ENCODE results near the gene DCTPP1. TPM values are rescaled to one million over a fixed set of nuclear protein-coding genes. Genes with fewer than 3 reads are reported as not detected.

Gene DCTPP1
- total and polyA plus RNA-seq, 9 of the 15 experiments (the other 6 are each of a cell fraction or from before 2014, with no cell fraction given), result 45.0 to 132 (median 80.6) TPM

DNA sequence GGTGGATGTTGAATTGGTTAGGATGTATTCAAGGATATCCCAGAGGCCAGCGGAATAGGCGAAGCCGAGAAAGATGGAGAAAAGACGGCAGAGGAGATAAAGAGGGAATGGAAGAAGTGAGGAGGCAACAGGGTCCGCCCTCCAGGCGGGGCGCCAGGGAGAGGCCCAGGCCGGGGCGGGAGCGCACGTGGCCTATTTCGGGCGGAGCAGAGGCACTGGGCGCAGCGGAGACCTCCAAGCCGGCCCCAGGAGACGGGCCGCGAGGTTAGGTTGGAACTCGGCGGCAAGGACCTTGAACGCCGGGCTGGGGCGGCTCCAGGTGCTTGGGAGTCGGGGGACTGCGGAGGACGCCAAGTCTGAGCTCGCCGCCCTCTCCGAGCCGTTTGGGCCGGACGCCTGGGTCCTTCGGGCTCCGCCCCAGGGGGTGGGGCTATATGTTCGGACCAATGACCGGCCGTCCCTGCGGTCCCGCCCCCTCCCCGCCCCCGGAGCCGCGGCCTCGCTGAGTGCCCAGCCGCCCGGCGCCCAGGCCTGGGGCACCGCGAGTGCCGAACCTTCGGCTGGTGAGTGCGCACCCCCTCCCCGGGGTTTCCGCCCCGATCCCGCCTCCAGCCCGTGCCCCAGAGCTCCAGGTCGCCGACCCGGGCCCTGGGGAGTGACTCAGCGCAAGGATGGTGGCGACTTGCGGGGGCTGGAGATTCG lies 22.6 kb downstream of the DCTPP1 start, which contains the start of gene ZNF771 (continued):
- TF ChIP-seq, protein P1, sequence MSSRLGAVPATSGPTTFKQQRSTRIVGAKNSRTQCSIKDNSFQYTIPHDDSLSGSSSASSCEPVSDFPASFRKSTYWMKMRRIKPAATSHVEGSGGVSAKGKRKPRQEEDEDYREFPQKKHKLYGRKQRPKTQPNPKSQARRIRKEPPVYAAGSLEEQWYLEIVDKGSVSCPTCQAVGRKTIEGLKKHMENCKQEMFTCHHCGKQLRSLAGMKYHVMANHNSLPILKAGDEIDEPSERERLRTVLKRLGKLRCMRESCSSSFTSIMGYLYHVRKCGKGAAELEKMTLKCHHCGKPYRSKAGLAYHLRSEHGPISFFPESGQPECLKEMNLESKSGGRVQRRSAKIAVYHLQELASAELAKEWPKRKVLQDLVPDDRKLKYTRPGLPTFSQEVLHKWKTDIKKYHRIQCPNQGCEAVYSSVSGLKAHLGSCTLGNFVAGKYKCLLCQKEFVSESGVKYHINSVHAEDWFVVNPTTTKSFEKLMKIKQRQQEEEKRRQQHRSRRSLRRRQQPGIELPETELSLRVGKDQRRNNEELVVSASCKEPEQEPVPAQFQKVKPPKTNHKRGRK (tag; IDR thresholded peaks at IDR 0.05), result no peak
- TF ChIP-seq, protein P2, sequence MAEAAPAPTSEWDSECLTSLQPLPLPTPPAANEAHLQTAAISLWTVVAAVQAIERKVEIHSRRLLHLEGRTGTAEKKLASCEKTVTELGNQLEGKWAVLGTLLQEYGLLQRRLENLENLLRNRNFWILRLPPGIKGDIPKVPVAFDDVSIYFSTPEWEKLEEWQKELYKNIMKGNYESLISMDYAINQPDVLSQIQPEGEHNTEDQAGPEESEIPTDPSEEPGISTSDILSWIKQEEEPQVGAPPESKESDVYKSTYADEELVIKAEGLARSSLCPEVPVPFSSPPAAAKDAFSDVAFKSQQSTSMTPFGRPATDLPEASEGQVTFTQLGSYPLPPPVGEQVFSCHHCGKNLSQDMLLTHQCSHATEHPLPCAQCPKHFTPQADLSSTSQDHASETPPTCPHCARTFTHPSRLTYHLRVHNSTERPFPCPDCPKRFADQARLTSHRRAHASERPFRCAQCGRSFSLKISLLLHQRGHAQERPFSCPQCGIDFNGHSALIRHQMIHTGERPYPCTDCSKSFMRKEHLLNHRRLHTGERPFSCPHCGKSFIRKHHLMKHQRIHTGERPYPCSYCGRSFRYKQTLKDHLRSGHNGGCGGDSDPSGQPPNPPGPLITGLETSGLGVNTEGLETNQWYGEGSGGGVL (CRISPR knock-in tag; IDR thresholded peaks at IDR 0.05), result no peak
- TF ChIP-seq ZNF311 (CRISPR knock-in tag; IDR thresholded peaks at IDR 0.05) (no peak), ESRRA (IDR thresholded peaks at IDR 0.05; ENCODE audit: borderline replicate concordance, low read depth) (no peak), ZFX (CRISPR knock-in tag; IDR thresholded peaks at IDR 0.05) (peak; percentile 97), CAMTA2 (CRISPR knock-in tag; conservative IDR thresholded peaks at IDR 0.05) (no peak), SAP30 (IDR thresholded peaks at IDR 0.05; ENCODE audit: borderline replicate concordance, insufficient read depth, low read depth, low read length, poor library complexity, severe bottlenecking) (peak; percentile 95), HNRNPH1 (optimal IDR thresholded peaks at IDR 0.05; ENCODE audit: low read depth, low read length) (no peak), CHD2 (IDR thresholded peaks at IDR 0.05; ENCODE audit: low read depth, low read length) (no peak)
- TF ChIP-seq, protein P3, sequence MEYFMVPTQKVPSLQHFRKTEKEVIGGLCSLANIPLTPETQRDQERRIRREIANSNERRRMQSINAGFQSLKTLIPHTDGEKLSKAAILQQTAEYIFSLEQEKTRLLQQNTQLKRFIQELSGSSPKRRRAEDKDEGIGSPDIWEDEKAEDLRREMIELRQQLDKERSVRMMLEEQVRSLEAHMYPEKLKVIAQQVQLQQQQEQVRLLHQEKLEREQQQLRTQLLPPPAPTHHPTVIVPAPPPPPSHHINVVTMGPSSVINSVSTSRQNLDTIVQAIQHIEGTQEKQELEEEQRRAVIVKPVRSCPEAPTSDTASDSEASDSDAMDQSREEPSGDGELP (CRISPR knock-in tag; IDR thresholded peaks at IDR 0.05; ENCODE audit: borderline replicate concordance), result peak; percentile 83
- TF ChIP-seq, protein P4, sequence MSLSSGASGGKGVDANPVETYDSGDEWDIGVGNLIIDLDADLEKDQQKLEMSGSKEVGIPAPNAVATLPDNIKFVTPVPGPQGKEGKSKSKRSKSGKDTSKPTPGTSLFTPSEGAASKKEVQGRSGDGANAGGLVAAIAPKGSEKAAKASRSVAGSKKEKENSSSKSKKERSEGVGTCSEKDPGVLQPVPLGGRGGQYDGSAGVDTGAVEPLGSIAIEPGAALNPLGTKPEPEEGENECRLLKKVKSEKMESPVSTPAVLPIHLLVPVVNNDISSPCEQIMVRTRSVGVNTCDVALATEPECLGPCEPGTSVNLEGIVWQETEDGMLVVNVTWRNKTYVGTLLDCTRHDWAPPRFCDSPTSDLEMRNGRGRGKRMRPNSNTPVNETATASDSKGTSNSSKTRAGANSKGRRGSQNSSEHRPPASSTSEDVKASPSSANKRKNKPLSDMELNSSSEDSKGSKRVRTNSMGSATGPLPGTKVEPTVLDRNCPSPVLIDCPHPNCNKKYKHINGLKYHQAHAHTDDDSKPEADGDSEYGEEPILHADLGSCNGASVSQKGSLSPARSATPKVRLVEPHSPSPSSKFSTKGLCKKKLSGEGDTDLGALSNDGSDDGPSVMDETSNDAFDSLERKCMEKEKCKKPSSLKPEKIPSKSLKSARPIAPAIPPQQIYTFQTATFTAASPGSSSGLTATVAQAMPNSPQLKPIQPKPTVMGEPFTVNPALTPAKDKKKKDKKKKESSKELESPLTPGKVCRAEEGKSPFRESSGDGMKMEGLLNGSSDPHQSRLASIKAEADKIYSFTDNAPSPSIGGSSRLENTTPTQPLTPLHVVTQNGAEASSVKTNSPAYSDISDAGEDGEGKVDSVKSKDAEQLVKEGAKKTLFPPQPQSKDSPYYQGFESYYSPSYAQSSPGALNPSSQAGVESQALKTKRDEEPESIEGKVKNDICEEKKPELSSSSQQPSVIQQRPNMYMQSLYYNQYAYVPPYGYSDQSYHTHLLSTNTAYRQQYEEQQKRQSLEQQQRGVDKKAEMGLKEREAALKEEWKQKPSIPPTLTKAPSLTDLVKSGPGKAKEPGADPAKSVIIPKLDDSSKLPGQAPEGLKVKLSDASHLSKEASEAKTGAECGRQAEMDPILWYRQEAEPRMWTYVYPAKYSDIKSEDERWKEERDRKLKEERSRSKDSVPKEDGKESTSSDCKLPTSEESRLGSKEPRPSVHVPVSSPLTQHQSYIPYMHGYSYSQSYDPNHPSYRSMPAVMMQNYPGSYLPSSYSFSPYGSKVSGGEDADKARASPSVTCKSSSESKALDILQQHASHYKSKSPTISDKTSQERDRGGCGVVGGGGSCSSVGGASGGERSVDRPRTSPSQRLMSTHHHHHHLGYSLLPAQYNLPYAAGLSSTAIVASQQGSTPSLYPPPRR (CRISPR knock-in tag; IDR thresholded peaks at IDR 0.05; ENCODE audit: borderline replicate concordance), result no peak; the same call in 1 of the 2 replicates
- TF ChIP-seq, protein P5, sequence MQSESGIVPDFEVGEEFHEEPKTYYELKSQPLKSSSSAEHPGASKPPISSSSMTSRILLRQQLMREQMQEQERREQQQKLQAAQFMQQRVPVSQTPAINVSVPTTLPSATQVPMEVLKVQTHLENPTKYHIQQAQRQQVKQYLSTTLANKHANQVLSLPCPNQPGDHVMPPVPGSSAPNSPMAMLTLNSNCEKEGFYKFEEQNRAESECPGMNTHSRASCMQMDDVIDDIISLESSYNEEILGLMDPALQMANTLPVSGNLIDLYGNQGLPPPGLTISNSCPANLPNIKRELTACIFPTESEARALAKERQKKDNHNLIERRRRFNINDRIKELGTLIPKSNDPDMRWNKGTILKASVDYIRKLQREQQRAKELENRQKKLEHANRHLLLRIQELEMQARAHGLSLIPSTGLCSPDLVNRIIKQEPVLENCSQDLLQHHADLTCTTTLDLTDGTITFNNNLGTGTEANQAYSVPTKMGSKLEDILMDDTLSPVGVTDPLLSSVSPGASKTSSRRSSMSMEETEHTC (IDR thresholded peaks at IDR 0.05), result no peak; the same call in 1 of the 2 replicates
- TF ChIP-seq, protein P6, sequence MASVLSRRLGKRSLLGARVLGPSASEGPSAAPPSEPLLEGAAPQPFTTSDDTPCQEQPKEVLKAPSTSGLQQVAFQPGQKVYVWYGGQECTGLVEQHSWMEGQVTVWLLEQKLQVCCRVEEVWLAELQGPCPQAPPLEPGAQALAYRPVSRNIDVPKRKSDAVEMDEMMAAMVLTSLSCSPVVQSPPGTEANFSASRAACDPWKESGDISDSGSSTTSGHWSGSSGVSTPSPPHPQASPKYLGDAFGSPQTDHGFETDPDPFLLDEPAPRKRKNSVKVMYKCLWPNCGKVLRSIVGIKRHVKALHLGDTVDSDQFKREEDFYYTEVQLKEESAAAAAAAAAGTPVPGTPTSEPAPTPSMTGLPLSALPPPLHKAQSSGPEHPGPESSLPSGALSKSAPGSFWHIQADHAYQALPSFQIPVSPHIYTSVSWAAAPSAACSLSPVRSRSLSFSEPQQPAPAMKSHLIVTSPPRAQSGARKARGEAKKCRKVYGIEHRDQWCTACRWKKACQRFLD (CRISPR knock-in tag; IDR thresholded peaks at IDR 0.05), result 0 out of 2 replicates have a peak, but pooled peaks have one; percentile 36

Data from K562 (cell line).